ENCODE results near the gene SNX2. TPM values are rescaled to one million over a fixed set of nuclear protein-coding genes. Genes with fewer than 3 reads are reported as not detected.

Gene SNX2
- total RNA-seq, 2 donors from 2014 or later: 52.4 to 57.4 TPM

GRCh38 chr5:122779451-122779850, 4.6 kb downstream of the SNX2 start:
- no peaks in the 10 kb centered on the region for H3K9me3 ChIP-seq (ENCODE audit: control insufficient read depth, low read length, poor library complexity, severe bottlenecking)
- ATAC-seq (no peak), DNase-seq (no peak)
- Mint-ChIP-seq H3K4me3 (no peak overlapping the region), H3K27ac (peak overlapping the region; percentile 27), H3K36me3 (ENCODE audit: low read depth) (peaks cover 2% of the 10 kb centered on the region), H3K27me3 (no peaks in the 10 kb centered on the region), H3K4me1 (peaks cover 35% of the 10 kb centered on the region)

DNA sequence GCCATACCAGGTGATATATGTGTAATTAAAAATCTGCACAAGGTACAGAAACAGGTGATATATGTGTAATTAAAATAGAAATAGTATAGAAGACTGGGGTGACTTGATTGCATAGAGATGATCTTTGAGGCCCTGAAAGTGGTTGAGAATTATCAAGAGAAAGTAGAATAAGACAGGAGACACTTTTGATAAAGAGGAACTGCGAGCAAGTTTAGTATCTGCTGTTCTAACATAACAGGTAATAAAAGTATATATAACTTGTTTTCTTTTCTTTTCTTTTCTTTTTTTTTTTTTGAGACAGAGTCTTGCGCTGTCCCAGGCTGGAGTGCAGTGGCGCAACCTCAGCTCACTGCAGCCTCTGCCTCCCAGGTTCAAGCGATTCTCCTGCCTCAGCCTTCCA, 5.4 kb downstream of the SNX2 start:
- ATAC-seq (no peak), DNase-seq (no peak)
- Mint-ChIP-seq H3K36me3 (ENCODE audit: low read depth) (peaks cover 2% of the 10 kb centered on the region), H3K27ac (peak overlapping the region; percentile 27), H3K4me3 (no peak overlapping the region), H3K4me1 (peaks cover 33% of the 10 kb centered on the region), H3K27me3 (no peaks in the 10 kb centered on the region)
- no peaks in the 10 kb centered on the region for H3K9me3 ChIP-seq (ENCODE audit: control insufficient read depth, low read length, poor library complexity, severe bottlenecking)

- Mint-ChIP-seq H3K4me1 (peaks cover 29% of the 10 kb centered on the region), H3K27ac (no peak overlapping the region), H3K27me3 (no peaks in the 10 kb centered on the region), H3K4me3 (no peak overlapping the region), H3K36me3 (ENCODE audit: low read depth) (peaks cover 2% of the 10 kb centered on the region)
- H3K9me3 ChIP-seq (ENCODE audit: control insufficient read depth, low read length, poor library complexity, severe bottlenecking): no peaks in the 10 kb centered on the region
- DNase-seq: no peak
- ATAC-seq: no peak
Measured at GRCh38 chr5:122781465-122781864, 6.6 kb downstream of the SNX2 start.

GRCh38 chr5:122785294-122785693, 10.4 kb downstream of the SNX2 start:
- Mint-ChIP-seq H3K27ac (no peak overlapping the region), H3K4me1 (peaks cover 17% of the 10 kb centered on the region), H3K36me3 (ENCODE audit: low read depth) (peaks cover under 1% of the 10 kb centered on the region), H3K27me3 (no peaks in the 10 kb centered on the region), H3K4me3 (no peak overlapping the region)
- DNase-seq (no peak), ATAC-seq (no peak)
- no peaks in the 10 kb centered on the region for H3K9me3 ChIP-seq (ENCODE audit: control insufficient read depth, low read length, poor library complexity, severe bottlenecking)

GRCh38 chr5:122788371-122788770, 13.5 kb downstream of the SNX2 start:
- H3K27ac Mint-ChIP-seq: no peak overlapping the region

DNA sequence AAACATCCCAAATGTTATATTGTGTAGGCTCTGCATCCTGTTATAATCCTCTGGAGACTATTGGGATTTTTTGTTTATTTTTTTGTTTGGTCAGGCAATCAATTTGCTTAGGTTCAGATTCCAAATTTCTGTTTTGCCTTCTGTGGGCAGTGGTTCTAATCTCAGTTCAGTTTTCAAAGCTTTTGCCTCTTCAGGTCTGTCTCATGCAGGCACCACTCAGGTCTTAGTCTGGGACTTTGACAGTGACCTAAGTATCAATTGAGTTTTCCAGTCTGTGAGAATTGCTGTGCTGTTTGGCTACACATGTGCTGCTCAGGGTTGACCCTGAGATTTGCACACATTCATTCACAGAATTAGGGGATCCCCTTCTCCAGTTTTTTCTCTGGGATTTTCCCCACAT, 14.1 kb downstream of the SNX2 start:
- no peaks in the 10 kb centered on the region for H3K27me3 Mint-ChIP-seq
- H3K9me3 ChIP-seq (ENCODE audit: control insufficient read depth, low read length, poor library complexity, severe bottlenecking): no peaks in the 10 kb centered on the region
- H3K4me3 Mint-ChIP-seq: no peak overlapping the region
- no peak overlapping the region for H3K27ac Mint-ChIP-seq
- DNase-seq (no peak), ATAC-seq (no peak)
- H3K36me3 Mint-ChIP-seq (ENCODE audit: low read depth): peaks cover 4% of the 10 kb centered on the region
- peaks cover 15% of the 10 kb centered on the region for H3K4me1 Mint-ChIP-seq

More at GRCh38 chr5:122788371-122788770, 13.5 kb downstream of the SNX2 start:
- ATAC-seq (no peak), DNase-seq (no peak)
- Mint-ChIP-seq H3K36me3 (ENCODE audit: low read depth) (peaks cover 4% of the 10 kb centered on the region), H3K4me1 (peaks cover 20% of the 10 kb centered on the region), H3K4me3 (no peak overlapping the region), H3K27me3 (no peaks in the 10 kb centered on the region)
- no peaks in the 10 kb centered on the region for H3K9me3 ChIP-seq (ENCODE audit: control insufficient read depth, low read length, poor library complexity, severe bottlenecking)

DNA sequence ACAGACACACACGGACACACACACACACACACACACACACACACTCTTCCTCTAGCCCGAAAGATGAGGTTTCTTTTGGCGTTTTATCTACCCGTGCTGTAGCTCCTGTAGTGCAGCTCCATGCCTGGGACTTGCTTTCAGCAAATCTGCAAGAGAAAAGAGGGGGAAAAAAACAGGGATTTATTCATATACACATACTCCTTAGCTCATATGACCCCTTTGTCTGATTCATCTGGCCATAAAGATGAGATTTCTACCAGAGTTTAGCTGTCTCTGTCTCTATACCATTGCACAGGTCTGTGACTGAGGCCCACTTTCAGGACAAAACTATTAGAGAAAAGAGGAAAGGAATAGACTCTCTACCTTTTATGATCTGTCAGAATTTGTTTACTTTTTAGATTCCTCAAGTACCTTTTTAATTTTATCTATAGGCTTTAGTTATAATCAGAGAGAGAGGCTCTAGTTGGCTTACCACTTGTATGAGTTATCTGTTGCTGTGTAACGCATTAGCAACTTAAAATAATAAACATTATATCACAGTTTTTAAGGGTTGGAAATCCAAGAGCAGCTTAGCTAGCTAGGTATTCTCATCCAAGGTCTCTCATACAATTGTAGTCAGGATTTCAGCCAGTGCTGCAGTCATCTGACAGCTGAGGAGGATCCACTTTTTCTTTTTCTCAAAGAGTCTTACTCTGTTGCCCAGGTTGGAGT, 14.7 kb downstream of the SNX2 start:
- Mint-ChIP-seq H3K4me3 (no peak overlapping the region), H3K36me3 (ENCODE audit: low read depth) (peaks cover 4% of the 10 kb centered on the region), H3K27me3 (no peaks in the 10 kb centered on the region), H3K4me1 (peaks cover 14% of the 10 kb centered on the region), H3K27ac (no peak overlapping the region)
- no peaks in the 10 kb centered on the region for H3K9me3 ChIP-seq (ENCODE audit: control insufficient read depth, low read length, poor library complexity, severe bottlenecking)
- ATAC-seq (no peak), DNase-seq (no peak)

DNA sequence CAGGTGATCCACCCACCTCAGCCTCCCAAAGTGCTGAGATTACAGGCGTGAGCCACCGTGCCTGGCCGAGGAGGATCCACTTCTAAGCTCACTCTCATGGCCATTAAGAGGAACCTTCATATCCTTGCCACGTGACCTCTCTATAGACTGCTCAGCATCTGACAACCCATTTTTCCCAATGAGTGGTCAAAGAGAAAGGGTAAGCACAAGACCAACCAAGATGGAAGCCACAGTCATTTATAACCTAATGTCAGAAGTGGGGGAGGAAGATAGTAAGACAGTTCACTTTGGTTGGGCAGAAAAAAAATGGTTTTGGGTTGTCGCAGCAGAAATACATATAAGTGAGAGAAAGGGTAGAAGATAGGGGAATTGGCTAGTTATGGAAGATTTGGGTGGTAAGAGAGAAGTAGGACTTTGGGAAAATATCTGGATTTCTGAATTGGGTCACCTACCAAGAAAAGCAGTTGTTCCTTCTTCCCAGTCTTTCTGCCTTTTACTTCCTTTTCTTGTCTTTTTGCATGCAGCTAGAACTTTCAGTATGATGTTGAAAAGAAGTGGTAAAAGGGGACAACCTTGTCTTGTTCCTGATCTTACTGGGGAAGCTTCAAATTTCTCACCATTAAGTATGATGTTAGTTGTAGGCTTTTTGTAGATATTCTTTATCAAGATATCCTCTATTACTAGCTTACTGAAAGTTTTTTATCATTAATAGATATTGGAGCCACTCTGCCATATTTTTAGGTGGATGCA, 15.6 kb downstream of the SNX2 start:
- peak overlapping the region; percentile 3 for H3K4me3 Mint-ChIP-seq
- peaks cover 4% of the 10 kb centered on the region for H3K36me3 Mint-ChIP-seq (ENCODE audit: low read depth)
- no peak for DNase-seq
- H3K27ac Mint-ChIP-seq: no peak overlapping the region
- peaks cover 14% of the 10 kb centered on the region for H3K4me1 Mint-ChIP-seq
- ATAC-seq: no peak
- no peaks in the 10 kb centered on the region for H3K9me3 ChIP-seq (ENCODE audit: control insufficient read depth, low read length, poor library complexity, severe bottlenecking)
- no peaks in the 10 kb centered on the region for H3K27me3 Mint-ChIP-seq

DNA sequence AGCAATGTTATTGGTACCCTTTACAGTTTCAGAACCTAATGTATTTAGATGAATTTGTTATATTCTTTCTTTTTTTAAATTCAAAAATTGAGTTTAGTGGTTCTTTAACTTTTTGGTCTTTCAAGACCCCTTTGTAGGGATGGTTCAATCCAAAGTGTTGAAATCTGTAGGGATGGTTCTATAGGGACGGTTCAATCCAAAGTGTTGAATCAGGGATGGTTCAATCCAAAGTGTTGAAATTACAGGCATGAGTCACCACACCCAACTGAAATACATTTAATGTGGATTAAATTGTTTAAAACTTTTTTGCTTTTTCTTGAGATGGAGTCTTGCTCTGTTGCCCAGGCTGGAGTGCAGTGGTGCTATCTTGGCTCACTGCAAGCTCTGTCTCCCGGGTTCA, 30.6 kb downstream of the SNX2 start:
- Mint-ChIP-seq H3K27ac (no peak overlapping the region), H3K36me3 (ENCODE audit: low read depth) (peaks cover 8% of the 10 kb centered on the region), H3K27me3 (no peaks in the 10 kb centered on the region), H3K4me3 (no peak overlapping the region), H3K4me1 (peaks cover 4% of the 10 kb centered on the region)
- H3K9me3 ChIP-seq (ENCODE audit: control insufficient read depth, low read length, poor library complexity, severe bottlenecking): no peaks in the 10 kb centered on the region
- ATAC-seq (no peak), DNase-seq (no peak)

DNA sequence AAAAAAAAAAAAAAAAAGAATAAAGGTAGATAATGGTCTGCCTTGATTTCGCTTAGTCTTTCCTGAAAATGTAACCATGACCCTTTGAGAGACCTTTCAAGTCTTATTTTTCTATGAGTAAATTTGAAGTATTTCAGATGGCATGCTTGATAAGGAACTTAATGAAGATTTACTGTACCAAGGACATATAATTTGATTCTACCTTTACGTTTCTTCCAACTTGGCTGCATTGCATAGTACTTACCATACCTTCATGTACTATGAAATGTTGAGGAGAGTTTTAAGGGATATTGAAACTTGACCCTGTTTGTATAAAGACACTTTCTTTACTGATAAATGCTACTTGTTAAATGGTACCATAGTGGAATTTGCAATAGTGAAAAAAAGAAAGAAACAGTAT, 35.5 kb downstream of the SNX2 start:
- no peaks in the 10 kb centered on the region for H3K27me3 Mint-ChIP-seq
- H3K9me3 ChIP-seq (ENCODE audit: control insufficient read depth, low read length, poor library complexity, severe bottlenecking): no peaks in the 10 kb centered on the region
- no peak overlapping the region for H3K4me3 Mint-ChIP-seq
- no peak overlapping the region for H3K27ac Mint-ChIP-seq
- ATAC-seq (no peak), DNase-seq (no peak)
- H3K4me1 Mint-ChIP-seq: no peaks in the 10 kb centered on the region
- peaks cover 6% of the 10 kb centered on the region for H3K36me3 Mint-ChIP-seq (ENCODE audit: low read depth)

DNA sequence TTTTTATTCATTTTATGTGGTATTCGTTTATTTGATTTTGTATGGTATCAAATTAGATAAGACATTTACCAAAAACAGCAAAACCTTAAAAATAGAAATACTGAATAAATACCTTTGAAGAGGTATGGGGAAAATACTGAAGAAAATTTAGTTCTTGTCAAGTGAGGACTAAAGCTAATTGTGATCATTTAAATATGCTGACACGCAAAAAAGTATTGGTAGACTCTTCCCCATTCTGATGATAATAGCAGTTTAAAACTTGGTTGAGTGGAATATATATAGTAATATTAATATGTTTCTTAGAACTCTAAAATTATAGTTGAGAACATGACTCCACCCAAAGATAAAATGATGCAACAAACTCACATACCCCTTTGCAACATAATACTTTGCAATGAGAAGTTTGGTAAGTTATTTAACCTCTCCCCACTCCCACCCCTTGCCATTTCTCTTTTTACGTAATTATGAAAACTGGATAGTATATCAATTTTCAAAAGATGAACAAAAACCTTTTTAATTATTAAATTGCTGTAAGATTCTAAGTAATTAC, 40.4 kb downstream of the SNX2 start:
- no peak overlapping the region for H3K27ac Mint-ChIP-seq
- H3K36me3 Mint-ChIP-seq (ENCODE audit: low read depth): peaks cover 6% of the 10 kb centered on the region
- H3K9me3 ChIP-seq (ENCODE audit: control insufficient read depth, low read length, poor library complexity, severe bottlenecking): no peaks in the 10 kb centered on the region
- H3K4me3 Mint-ChIP-seq: no peak overlapping the region
- no peak for DNase-seq
- no peaks in the 10 kb centered on the region for H3K27me3 Mint-ChIP-seq
- H3K4me1 Mint-ChIP-seq: no peaks in the 10 kb centered on the region
- ATAC-seq: no peak

DNA sequence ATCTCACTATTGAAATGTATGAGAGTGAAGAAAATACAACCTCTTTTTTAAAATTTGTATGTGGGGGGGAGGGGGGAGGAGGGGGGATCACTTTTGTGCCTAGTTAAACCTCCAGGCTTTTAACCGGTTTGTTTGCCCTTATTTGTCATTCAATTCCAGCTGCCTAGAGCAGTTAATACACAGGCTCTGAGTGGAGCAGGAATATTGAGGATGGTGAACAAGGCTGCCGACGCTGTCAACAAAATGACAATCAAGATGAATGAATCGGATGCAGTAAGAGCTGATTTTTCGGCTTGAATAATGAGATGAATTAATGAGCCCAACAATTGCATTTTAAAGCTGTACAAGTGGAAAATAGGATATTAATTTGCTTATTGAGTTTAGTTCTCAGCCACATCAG, 41.9 kb downstream of the SNX2 start:
- H3K4me3 Mint-ChIP-seq: no peak overlapping the region
- DNase-seq (no peak), ATAC-seq (no peak)
- H3K27ac Mint-ChIP-seq: no peak overlapping the region
- H3K9me3 ChIP-seq (ENCODE audit: control insufficient read depth, low read length, poor library complexity, severe bottlenecking): no peaks in the 10 kb centered on the region
- H3K36me3 Mint-ChIP-seq (ENCODE audit: low read depth): peaks cover 5% of the 10 kb centered on the region
- H3K27me3 Mint-ChIP-seq: no peaks in the 10 kb centered on the region
- no peaks in the 10 kb centered on the region for H3K4me1 Mint-ChIP-seq

DNA sequence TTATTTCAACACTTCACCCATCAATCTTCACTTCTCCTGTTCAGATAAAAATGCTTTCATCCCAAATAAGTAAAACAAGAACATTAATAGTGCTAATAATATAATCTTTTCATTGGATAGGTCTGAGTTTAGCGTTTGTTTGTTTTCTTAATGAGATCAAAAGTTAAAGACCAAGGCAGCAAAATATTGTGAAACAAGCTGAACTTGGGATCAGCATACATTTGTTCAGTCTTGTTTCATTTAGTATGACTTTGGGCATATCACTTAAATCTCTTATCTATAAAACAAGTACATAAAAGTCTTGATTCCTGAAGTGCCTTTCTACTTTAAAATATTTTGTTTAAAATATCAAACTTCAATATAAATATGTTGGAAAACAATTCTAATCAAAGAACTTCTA, 57.1 kb downstream of the SNX2 start:
- no peak for ATAC-seq
- DNase-seq: no peak
- H3K4me1 Mint-ChIP-seq: peaks cover 2% of the 10 kb centered on the region
- no peaks in the 10 kb centered on the region for H3K27me3 Mint-ChIP-seq
- H3K36me3 Mint-ChIP-seq (ENCODE audit: low read depth): no peaks in the 10 kb centered on the region
- no peaks in the 10 kb centered on the region for H3K9me3 ChIP-seq (ENCODE audit: control insufficient read depth, low read length, poor library complexity, severe bottlenecking)
- no peak overlapping the region for H3K27ac Mint-ChIP-seq
- no peak overlapping the region for H3K4me3 Mint-ChIP-seq
